Activated naive CD4-positive, alpha-beta T cell treated with anti-CD3 and anti-CD28 coated beads, Interleukin-2, amount 50 U/mL, for 72 hours (primary cell): ENCODE measurements around the gene PCMTD2. TPM values are rescaled to one million over a fixed set of nuclear protein-coding genes. Genes with fewer than 3 reads are reported as not detected.
A peak's percentile ranks its signal among the peaks of the same experiment; 100 is the strongest.
"Not testable (repeated sequence)": the region's sequence is repeated elsewhere in the genome, so short reads cannot be mapped to it uniquely, and the experiment has no call there.

Experiments used
- ATAC-seq, 2 donors: fragments of 150-1000 bp; cut with Tn5 transposase; 2 replicates each; pipeline ENCODE4 v1.10.0; 2021; ENCODE audit warnings: mild to moderate bottlenecking in 2 of 2, moderate library complexity in 2 of 2
- DNase-seq, 2 donors: peaks; one replicate each; pipeline ENCODE4 v3.0.0; 2021 to 2022; ENCODE audit warnings: low spot score in 2 of 2
- H3K27ac Mint-ChIP-seq, 2 donors: one replicate each; pipeline ENCODE4 v1.8.0; 2022; ENCODE audit warnings: mild to moderate bottlenecking in 2 of 2, mixed read lengths in 2 of 2
- H3K36me3 Mint-ChIP-seq, 2 donors: one replicate each; pipeline ENCODE4 v1.8.0; 2022; ENCODE audit warnings: mixed read lengths in 2 of 2
- H3K9me3 Mint-ChIP-seq, 2 donors: one replicate each; pipeline ENCODE4 v1.8.0; 2022; ENCODE audit warnings: mixed read lengths in 2 of 2
- total RNA-seq, 2 donors: library from RNA; stranded (reverse); gene quantifications; one replicate each; pipeline ENCODE4 v1.2.3, GENCODE V29; 2022

Gene PCMTD2
- total RNA-seq, 2 donors from 2014 or later = 25.3 to 39.6 TPM

DNA sequence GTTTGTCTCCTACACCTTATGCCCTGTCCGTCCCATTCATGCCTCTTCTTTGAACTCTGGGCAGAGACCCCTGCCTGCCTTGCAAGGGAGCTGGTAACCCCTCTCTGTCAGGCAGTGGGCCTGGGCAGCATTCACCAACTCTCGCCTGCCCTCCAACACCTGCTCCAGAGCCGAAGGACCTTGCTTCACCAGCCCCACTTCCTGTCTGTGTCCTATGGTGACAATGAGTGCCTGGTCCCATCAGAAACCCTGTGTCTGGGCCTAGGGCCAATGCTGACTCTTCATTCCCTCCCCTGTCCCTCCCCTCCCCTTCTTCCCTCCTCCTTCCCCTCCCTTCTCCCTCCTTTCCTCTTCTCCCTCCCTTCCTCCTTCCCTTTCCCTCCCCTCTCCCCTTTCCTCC is 22.8 kb upstream of the PCMTD2 start:
- peak in 1 of 2 donors; percentile 31 for ATAC-seq
- no peaks in the 10 kb centered on the region for H3K9me3 Mint-ChIP-seq
- no peak overlapping the region for H3K27ac Mint-ChIP-seq
- DNase-seq = no peak
- no peaks in the 10 kb centered on the region for H3K36me3 Mint-ChIP-seq

DNA sequence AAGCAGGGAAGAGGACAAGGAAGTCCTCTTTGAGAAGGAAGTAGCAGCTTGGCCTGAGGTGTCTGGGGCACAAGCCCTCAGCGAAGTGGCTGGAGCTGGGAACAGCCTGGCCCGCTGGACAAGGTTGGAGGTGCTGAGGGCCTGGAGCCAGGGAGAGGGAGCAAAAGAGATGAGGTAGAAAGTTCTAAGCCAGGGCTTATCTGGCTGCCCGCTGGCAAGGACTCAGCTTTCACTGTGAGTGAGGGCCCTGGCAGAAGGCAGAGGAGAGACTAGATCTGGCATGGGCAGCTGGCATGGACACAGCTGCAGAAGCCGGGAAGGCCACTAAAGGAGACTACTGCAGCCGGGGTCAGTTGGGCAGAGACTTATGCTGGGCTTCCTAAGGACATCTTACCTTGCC is 21.8 kb upstream of the PCMTD2 start:
- Mint-ChIP-seq H3K27ac (peak overlapping the region; percentile 18 to 52), H3K36me3 (no peaks in the 10 kb centered on the region), H3K9me3 (no peaks in the 10 kb centered on the region)
- ATAC-seq (no peak), DNase-seq (no peak)

DNA sequence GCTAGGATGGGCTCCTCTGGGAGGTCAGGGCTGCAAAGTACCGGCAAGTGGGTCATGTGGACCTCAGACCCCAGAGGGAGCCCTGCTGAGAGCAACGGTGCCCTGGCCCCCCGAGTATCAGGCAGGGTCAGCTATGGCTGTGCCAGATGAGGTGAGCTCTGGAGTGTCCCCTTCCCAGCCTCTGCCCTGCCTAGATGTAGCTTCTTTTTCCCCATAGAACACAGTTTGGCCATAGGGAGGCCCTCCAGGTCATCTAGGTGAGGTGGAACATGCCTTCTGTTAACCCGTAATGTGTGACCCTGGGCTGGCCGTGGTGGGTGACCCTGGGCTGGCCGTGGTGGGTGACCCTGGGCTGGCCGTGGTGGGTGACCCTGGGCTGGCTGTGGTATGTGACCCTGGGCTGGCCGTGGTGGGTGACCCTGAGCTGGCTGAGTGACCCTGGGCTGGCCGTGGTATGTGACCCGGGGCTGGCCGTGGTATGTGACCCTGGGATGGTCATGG is 21.2 kb upstream of the PCMTD2 start:
- Mint-ChIP-seq H3K36me3 (no peaks in the 10 kb centered on the region), H3K9me3 (no peaks in the 10 kb centered on the region)

DNA sequence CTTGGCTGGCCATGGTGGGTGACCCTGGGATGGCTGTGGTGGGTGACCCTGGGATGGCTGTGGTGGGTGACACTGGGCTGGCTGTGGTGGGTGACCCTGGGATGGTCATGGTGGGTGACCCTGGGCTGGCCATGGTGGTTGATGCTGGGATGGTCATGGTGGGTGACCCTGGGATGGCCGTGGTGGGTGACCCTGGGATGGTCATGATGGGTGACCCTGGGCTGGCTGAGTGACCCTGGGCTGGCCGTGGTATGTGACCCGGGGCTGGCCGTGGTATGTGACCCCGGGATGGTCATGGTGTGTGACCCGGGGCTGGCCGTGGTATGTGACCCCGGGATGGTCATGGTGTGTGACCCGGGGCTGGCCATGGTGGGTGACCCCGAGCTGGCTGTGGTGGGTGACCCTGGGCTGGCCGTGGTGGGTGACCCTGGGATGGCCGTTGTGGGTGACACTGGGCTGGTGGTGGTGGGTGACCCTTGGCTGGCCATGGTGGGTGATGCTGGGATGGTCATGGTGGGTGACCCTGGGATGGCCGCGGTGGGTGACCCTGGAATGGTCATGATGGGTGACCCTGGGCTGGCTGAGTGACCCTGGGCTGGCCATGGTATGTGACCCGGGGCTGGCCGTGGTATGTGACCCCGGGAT is 20.5 kb upstream of the PCMTD2 start:
- DNase-seq, H3K9me3 Mint-ChIP-seq: not testable (repeated sequence)

More for the DNA sequence above, 21.2 kb upstream of the PCMTD2 start:
- ATAC-seq (no peak), DNase-seq (no peak)
- H3K27ac Mint-ChIP-seq = no peak overlapping the region

DNA sequence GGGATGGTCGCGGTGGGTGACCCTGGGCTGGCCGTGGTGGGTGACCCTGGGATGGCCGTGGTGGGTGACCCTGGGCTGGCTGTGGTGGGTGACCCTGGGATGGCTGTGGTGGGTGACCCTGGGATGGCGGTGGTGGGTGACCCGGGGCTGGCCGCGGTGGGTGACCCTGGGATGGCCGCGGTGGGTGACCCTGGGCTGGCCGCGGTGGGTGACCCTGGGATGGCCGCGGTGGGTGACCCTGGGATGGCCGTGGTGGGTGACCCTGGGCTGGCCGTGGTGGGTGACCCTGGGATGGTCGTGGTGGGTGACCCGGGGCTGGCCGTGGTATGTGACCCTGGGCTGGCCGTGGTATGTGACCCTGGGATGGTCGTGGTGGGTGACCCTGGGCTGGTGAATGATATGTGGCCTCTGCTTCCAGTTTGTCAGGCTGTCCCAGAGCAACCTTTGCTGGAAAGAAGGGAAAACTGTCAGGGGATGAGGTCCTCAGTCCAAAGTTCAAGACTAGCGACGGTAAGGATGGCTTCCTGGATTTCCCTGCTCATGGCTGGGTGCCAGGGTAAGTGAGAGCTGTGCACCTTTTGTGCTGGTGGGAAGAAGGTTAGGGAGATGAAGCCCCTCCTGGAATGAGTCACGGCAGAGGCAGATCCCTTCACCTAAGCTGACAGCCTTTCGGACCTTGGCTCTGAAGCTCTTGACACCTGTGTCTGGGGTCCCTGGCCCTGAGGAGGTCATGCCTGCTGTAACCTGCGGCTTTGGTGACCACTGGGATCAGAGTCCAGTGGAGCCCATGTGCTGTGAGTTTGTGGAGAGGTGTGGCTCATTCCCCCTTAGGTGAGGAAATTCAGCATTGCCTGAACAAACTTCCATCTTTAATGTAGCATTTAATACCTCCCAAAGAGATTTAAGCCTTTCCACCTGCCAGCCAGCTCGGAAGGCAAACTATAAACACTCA is 19.1 kb upstream of the PCMTD2 start:
- no peak overlapping the region for H3K27ac Mint-ChIP-seq
- no peaks in the 10 kb centered on the region for H3K9me3 Mint-ChIP-seq
- H3K36me3 Mint-ChIP-seq = no peaks in the 10 kb centered on the region
- DNase-seq (no peak), ATAC-seq (no peak)

More for the DNA sequence above, 20.5 kb upstream of the PCMTD2 start:
- H3K36me3 Mint-ChIP-seq, ATAC-seq, H3K27ac Mint-ChIP-seq: not testable (repeated sequence)

DNA sequence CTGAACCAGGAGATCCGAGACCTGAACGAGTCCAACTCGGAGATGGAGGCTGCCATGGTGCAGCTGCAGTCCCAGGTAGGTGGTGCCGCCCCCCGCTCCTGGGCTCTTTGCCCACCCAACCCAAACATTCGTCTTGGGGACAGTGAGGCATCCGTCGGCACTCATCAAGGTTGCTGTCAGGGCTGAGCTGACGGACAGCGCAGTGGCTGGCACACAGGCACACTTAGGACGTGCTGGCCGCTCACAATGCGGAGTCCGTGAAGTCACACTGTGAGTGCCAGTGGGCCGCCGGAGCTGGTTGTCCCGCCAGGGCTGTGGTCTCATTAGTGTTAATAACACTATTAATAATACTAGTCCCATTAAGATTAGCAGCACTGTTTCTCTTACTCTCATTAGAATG is 18.2 kb upstream of the PCMTD2 start:
- H3K9me3 Mint-ChIP-seq = no peaks in the 10 kb centered on the region
- ATAC-seq (no peak), DNase-seq (no peak)
- no peaks in the 10 kb centered on the region for H3K36me3 Mint-ChIP-seq
- H3K27ac Mint-ChIP-seq = no peak overlapping the region

DNA sequence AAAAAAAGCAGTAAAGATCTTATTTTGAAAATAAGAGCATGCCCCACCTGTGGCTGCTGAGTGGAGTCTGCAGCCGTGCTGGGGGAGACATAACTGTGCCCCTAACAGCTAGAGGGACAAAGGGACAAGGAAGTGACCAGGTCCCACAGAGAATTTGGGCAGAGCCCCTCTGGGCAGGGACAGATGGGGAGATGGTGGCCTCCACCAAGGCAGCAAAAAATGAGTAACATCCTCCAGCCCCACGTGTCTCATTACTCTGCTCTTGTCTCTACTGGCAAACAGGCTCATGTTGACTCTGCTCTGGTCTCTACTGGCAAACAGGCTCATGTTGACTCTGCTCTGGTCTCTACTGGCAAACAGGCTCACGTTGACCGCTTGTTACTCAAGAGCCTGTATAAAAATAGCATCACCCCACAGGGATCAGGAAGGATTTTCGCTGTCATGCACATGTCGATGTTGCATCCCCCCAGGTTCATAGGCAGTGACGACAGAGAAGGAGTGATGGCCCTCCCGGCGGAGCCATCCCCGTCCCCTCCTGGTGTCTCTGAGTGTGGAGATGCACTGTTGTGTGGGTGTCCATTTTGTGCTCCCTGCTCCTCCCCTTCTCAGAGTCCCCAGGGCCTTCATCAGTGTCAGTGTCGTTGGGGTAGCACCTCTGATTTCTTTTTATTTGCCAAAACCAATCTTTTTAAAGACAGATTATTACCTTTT is 17.3 kb upstream of the PCMTD2 start:
- no peak for ATAC-seq
- Mint-ChIP-seq H3K36me3 (no peaks in the 10 kb centered on the region), H3K9me3 (no peaks in the 10 kb centered on the region), H3K27ac (no peak overlapping the region)
- no peak for DNase-seq

DNA sequence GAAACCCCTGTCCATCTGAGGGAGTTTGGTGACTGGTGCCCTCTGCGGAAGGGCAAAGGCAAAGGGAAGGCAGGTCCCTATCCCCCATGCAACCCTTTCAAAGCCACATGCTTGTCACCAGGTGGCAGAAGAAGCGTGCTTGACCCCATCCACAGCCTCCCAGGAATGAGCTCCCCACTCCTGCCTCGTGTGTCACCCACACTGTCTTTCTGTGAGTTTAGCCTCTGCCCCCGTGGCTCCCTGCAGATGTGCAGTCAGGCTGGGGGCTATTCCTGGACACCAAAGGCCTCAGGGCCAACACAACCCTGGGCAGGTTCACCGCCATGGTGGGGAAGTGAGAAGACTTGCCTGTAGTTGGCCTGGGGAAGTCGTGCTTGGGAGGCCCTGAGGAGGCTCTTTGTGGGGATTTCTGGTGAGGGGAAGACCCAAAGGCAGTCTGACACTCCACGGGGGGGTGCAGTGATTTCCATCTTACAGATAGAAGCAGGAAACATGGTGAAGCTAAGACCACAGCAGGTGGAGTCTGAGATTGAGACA is 16.6 kb upstream of the PCMTD2 start:
- Mint-ChIP-seq H3K36me3 (no peaks in the 10 kb centered on the region), H3K27ac (peak overlapping the region in 1 of 2 donors; percentile 38), H3K9me3 (no peaks in the 10 kb centered on the region)
- no peak for ATAC-seq
- DNase-seq = no peak

DNA sequence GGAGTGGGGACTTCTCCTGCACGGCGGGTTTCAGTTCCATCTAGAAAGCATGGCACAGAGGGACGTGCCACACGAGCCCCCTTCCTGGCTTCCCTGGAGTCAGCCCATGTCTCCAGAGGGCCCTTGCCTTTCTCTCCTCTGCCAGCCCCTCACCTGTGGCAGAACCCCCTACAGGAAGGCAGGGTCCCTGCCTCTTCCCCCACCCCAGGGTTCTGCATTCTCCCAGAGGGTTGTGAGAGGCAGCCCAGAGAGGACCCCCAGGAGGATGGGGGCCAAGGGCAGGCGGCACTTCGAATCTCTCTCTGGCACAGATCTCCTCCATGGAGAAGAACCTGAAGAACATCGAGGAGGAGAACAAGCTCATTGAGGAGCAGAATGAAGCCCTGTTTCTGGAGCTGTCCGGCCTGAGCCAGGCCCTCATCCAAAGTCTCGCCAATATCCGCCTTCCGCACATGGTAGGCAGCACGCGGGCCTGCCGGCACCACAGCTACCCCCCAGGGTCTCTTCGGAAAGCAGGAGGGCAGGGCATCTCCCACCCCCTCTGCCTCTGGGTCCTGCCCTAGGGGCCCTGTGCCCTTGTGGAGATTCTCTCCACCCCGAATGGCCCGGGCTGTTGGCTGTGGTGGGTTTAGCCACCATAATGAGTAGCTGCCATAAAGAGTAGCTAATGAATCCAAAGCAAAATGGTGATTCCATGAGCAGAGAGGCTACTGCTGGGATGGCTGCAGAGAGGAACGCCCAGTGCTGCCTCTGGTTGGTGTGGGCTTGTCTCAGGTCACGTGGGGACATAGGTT is 15.9 kb upstream of the PCMTD2 start:
- peak overlapping the region in 1 of 2 donors; percentile 38 for H3K27ac Mint-ChIP-seq
- no peaks in the 10 kb centered on the region for H3K9me3 Mint-ChIP-seq
- peak in 1 of 2 donors; percentile 37 for DNase-seq
- ATAC-seq = no peak
- no peaks in the 10 kb centered on the region for H3K36me3 Mint-ChIP-seq

DNA sequence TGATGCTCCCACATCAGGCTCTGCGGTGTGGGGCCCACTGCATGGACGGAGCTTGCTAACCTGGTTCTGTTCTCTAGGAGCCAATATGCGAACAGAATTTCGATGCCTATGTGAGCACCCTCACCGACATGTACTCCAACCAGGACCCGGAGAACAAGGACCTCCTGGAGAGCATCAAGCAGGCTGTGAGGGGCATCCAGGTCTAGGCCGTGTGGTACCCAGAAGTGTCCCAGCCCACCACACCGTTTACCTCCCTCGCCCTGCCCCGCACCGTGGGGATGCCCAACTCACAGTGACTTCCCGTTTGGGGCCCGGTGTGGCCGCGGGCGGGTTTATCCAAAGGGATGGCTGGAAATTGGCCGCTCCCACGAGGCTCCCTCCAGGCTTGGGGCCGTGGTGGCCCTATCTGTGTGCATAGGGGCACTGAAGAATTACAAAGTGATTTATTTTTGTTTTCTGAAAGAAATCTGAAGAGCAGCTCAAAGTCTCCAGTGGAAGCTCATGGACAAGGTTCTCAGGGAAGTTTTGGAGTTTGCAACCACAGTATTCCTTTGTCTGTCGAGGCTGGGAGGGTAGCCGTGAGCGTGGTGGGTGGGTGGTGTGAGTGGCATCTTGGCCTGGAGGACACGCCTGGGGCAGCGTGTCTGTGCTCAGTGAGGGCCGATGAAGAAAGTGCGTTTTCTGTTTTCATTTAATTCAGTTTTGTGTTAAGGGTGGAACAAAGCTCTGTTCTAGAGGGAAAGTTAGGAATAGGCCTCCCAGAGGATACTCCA is 15.1 kb upstream of the PCMTD2 start:
- Mint-ChIP-seq H3K36me3 (no peaks in the 10 kb centered on the region), H3K9me3 (no peaks in the 10 kb centered on the region), H3K27ac (no peak overlapping the region)
- DNase-seq (peak in 1 of 2 donors; percentile 52), ATAC-seq (no peak)

DNA sequence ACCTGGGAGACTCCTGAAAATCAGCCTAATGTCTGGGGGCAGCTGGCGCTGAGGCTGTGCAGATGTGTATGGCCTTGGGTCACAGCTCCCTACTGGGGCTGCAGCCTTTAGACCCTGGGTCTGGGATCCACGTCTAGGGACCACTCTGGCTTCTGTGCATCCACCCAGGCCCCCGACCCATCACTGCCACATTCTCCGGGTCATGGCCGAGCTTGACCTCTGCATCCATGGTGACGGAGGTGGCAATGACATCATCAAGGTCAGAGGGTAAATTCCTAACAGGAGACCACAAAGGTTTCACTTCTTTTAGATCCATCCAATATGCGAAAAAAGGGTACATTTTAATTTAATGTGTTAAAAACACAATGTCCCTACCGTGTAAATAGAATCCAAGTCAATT is 14.5 kb upstream of the PCMTD2 start:
- DNase-seq (peak in 1 of 2 donors; percentile 16), ATAC-seq (no peak)
- H3K27ac Mint-ChIP-seq = no peak overlapping the region
- H3K9me3 Mint-ChIP-seq = no peaks in the 10 kb centered on the region
- H3K36me3 Mint-ChIP-seq = no peaks in the 10 kb centered on the region

DNA sequence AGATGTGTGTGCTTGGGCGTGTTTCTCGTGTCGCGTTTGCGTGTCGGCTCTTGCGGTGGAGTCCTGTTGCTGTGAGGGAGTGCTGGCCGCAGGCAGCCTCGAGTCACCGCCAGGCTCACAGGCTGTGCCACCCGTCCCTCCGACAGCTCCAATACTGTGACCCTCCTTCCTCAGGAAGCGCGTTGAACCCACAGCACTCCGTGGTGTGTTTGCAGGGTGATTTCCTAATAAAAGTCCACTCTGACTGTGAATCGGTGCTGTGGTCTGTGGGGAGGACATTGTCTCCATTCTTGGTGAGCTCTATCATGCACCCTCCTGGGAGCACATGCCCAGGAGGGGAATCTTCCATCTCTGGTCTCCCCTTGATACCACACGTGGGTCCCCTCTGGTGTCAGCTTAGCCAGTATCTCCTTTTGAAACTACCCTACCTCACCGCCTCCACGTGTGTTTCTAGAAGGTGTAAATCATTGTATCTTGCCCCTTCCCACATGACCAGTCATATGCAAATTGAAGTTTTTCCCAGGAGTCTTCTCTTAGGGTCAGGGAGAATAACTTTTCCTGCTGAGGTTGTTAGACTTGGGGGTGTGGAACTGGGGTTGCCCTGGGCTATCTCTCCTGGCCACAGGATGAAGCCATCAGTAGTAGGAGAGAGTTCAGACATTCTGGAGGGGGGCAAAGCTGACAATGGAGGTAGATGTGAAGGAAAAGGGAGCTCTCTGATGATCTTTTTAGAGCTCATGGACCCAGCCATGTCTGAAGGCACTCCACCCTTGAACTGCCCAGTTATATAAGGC is 13.3 kb upstream of the PCMTD2 start:
- Mint-ChIP-seq H3K27ac (no peak overlapping the region), H3K36me3 (no peaks in the 10 kb centered on the region), H3K9me3 (no peaks in the 10 kb centered on the region)
- DNase-seq (peak in 1 of 2 donors; percentile 20), ATAC-seq (no peak)

DNA sequence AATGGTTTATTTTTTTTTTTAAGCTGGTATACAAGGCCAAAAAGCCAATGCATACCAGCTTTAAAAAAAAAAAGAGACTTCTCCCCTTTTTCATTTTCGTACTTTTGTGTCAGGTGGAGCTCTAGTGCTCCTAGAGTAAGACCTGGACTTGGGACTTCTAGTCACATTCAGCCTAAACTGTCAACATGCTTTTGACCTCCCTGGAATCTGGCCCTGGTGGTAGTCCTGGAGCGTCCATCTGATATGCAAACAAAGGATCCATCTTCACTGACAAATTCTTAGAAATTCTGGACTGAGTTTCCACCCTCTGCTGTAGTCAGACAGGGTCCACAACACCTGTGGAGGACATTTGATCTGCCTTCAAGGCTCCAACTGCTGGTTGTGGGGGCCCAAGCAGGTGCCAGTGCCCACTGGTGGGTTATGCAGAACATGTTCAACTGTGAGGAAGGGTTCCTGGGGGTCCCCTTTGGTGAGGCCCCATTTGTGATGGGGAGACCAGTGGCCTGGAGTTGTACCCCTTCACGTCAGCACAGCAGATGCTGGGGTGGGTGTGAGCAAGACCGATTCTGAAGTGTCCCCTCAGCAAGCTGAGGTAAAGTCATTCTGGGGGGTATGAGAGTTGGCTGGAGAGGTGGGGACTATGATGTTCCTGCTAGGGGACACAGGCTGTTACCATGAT is 12.6 kb upstream of the PCMTD2 start:
- no peaks in the 10 kb centered on the region for H3K36me3 Mint-ChIP-seq
- peak in 1 of 2 donors; percentile 50 for DNase-seq
- H3K9me3 Mint-ChIP-seq = no peaks in the 10 kb centered on the region
- no peak for ATAC-seq
- H3K27ac Mint-ChIP-seq = no peak overlapping the region

DNA sequence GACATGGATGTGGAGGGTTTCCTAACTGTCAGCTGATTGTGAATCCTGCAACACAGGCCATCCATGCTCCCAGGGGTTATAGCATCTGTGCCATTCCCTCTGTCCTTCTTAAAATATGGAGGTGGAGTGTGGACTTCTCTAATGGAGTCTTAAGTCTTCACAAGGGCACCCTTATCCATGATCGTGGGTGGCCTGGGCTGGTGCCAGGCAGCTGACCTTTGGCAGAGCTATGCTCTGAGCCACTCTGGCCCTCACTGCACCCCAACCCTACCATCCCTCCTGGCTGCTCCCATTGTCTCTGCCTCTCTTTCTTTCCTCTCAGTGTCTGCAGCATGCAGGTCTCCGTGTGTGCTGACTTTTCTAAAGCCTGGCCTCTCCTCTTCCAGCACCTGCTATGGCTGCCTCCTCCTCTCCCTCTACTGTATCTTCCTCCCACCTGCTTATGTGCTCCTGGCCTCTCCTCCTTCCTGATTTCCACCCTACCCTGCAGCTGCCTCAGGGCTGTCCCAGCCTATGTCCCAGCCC is 11.2 kb upstream of the PCMTD2 start:
- Mint-ChIP-seq H3K36me3 (no peaks in the 10 kb centered on the region), H3K27ac (peak overlapping the region in 1 of 2 donors; percentile 9), H3K9me3 (no peaks in the 10 kb centered on the region)
- ATAC-seq = no peak
- no peak for DNase-seq
